ENCODE data around the gene CCDC188. TPM values are rescaled to one million over a fixed set of nuclear protein-coding genes. Genes with fewer than 3 reads are reported as not detected.

Gene CCDC188
- total and polyA plus RNA-seq, 9 of the 15 experiments (the other 6 are each of a cell fraction or from before 2014, with no cell fraction given): not detected

DNA sequence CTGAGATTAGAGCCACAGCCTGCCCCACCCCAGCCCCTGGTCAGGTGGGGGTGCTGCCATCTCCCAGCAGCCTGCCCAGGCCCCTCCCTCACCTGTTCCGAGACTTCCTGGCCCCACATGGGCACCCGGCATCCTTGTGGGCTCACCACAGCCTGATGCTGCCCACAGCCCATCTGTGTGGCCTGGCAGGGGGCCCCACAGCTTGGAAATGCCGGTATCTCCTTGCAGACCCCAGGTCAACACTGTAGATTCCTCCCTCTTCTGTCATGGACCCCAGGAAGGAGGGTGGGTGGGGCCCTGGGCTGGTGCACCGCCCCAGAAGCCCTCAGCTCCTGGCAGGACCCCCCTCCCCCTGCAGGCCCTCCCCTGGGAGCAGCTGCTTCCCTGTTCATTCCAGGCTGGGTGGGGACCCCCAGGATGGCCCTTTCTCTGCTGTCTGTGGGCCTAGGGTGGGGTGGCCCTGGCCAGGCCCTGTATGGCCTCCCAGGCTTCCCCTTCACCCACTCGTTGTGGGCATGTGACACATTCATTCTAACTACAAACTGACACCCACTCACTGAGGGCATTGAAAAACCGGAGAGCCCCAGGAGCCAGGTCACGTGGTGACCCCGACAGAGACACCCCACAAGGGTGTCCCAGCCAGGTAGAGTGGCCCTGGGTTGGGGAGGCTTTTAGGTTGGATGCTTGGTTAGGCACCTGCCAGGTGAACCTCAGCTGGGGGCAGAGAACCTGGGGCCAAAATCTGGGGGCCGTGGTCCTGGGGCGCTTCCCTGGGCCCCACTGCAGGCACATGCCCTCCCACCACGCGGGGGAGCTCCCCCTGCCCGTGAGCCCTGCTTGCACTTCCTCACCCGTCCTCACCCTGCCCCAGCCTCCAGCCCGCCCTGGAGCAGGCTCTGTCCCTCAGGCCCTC lies 44.1 kb upstream of the CCDC188 start (continued):
- TF ChIP-seq, protein P1, sequence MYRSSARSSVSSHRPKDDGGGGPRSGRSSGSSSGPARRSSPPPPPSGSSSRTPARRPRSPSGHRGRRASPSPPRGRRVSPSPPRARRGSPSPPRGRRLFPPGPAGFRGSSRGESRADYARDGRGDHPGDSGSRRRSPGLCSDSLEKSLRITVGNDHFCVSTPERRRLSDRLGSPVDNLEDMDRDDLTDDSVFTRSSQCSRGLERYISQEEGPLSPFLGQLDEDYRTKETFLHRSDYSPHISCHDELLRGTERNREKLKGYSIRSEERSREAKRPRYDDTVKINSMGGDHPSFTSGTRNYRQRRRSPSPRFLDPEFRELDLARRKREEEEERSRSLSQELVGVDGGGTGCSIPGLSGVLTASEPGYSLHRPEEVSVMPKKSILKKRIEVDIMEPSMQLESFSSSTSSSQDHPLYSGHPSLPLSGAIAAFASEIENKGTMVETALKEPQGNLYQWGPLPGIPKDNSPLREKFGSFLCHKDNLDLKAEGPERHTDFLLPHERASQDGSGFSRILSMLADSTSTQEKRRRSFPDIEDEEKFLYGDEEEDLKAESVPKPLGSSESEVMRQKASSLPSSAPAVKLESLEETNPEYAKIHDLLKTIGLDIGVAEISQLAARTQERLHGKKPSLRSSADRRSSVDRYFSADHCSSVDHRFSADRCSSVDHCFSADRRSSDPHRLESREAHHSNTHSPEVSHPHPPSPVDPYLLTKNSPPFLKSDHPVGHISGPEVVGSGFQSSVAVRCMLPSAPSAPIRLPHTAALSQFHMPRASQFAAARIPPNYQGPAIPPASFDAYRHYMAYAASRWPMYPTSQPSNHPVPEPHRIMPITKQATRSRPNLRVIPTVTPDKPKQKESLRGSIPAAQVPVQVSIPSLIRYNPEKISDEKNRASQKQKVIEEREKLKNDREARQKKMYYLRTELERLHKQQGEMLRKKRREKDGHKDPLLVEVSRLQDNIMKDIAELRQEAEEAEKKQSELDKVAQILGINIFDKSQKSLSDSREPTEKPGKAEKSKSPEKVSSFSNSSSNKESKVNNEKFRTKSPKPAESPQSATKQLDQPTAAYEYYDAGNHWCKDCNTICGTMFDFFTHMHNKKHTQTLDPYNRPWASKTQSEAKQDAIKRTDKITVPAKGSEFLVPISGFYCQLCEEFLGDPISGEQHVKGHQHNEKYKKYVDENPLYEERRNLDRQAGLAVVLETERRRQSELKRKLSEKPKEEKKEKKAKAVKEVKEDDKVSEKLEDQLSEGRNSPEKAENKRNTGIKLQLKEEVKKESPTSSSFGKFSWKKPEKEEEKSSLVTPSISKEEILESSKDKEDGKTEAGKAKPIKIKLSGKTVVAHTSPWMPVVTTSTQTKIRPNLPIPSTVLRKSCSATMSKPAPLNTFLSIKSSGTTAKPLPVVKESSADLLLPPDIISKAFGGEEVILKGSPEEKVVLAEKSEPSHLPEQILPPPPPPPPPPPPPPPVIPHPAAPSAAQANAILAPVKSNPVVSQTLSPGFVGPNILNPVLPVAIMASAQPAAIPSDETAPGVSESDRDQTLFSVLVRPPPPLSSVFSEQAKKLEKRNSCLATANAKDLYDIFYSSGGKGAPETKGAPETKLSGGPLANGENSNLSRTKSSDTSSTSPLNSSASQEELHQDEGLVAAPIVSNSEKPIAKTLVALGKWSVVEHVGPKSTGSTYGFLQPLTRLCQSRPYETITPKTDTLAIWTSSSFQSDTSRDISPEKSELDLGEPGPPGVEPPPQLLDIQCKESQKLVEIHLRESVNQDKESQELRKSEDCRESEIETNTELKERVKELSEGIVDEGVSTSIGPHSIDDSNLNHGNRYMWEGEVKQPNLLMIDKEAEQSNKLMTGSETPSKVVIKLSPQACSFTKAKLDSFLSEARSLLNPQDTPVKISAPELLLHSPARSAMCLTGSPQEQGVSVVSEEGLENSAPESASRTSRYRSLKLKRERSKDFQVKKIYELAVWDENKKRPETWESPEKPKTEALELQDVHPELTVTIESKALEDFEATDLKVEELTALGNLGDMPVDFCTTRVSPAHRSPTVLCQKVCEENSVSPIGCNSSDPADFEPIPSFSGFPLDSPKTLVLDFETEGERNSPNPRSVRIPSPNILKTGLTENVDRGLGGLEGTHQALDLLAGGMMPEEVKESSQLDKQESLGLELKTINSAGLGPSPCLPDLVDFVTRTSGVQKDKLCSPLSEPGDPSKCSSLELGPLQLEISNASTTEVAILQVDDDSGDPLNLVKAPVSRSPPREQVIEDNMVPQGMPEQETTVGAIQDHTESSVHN (IDR thresholded peaks at IDR 0.05; ENCODE audit: borderline replicate concordance in 1 of 2, low read depth in 1 of 2): no peak
- no peak for TF ChIP-seq SIN3B (IDR thresholded peaks at IDR 0.05; ENCODE audit: low read depth)
- TF ChIP-seq BRCA1 (IDR thresholded peaks at IDR 0.05): no peak
- TF ChIP-seq BRCA1 (CRISPR knock-in tag; IDR thresholded peaks at IDR 0.05): peak; percentile 73; the same call in 1 of the 2 replicates
- no peak for TF ChIP-seq STAT5A (IDR thresholded peaks at IDR 0.05; ENCODE audit: borderline replicate concordance, low read length)
- no peak for TF ChIP-seq TAF9B (IDR thresholded peaks at IDR 0.05; ENCODE audit: partially characterized antibody)
- TF ChIP-seq CCAR2 (IDR thresholded peaks at IDR 0.05; ENCODE audit: low read depth, low read length): no peak
- TF ChIP-seq FIP1L1 (IDR thresholded peaks at IDR 0.05; ENCODE audit: low read depth, low read length, poor library complexity, severe bottlenecking): no peak
- no peak for TF ChIP-seq HDAC8 (tag; IDR thresholded peaks at IDR 0.05)
- TF ChIP-seq SMARCA4 (IDR thresholded peaks at IDR 0.05): no peak
- TF ChIP-seq STAG1 (CRISPR knock-in tag; IDR thresholded peaks at IDR 0.05; ENCODE audit: borderline replicate concordance): no peak; the same call in 1 of the 2 replicates
- no peak for TF ChIP-seq ETV6 (IDR thresholded peaks at IDR 0.05; ENCODE audit: borderline replicate concordance in 1 of 2, low read depth in 2 of 2, low read length in 1 of 2)
- no peak for TF ChIP-seq ETV6 (CRISPR knock-in tag; IDR thresholded peaks at IDR 0.05; ENCODE audit: borderline replicate concordance)
- TF ChIP-seq ZNF277 (CRISPR knock-in tag; IDR thresholded peaks at IDR 0.05; ENCODE audit: borderline replicate concordance): no peak
- 0 out of 2 replicates have a peak, but pooled peaks have one; percentile 28 for TF ChIP-seq FOXP1 (CRISPR knock-in tag; IDR thresholded peaks at IDR 0.05)
- peak; percentile 67; the same call in 1 of the 2 replicates for TF ChIP-seq SPI1 (IDR thresholded peaks at IDR 0.05; ENCODE audit: borderline replicate concordance, low read depth, low read length)
- no peak for TF ChIP-seq ZFP1 (CRISPR knock-in tag; IDR thresholded peaks at IDR 0.05)
- TF ChIP-seq MAFF (IDR thresholded peaks at IDR 0.05; ENCODE audit: low read length): no peak
